Activated CD4-positive, alpha-beta T cell treated with anti-CD3 and anti-CD28 coated beads for 4 hours (primary cell): ENCODE data around the gene CARD19.

Experiments
- DNase-seq, 2 donors: peaks; one replicate each; pipeline ENCODE4 v3.0.0-alpha.2; 2020

Gene CARD19

GRCh38 chr9:93121316-93122241, 25.6 kb downstream of the CARD19 start:
- no peak for DNase-seq

GRCh38 chr9:93122721-93123221, 26.8 kb downstream of the CARD19 start:
- DNase-seq = no peak

GRCh38 chr9:93123561-93124283, 27.7 kb downstream of the CARD19 start:
- no peak for DNase-seq

- no peak for DNase-seq
Observed at GRCh38 chr9:93124793-93125192, 28.8 kb downstream of the CARD19 start.

GRCh38 chr9:93125331-93125894, 29.4 kb downstream of the CARD19 start:
- DNase-seq = no peak

- no peak for DNase-seq
Observed at GRCh38 chr9:93126151-93126781, 30.2 kb downstream of the CARD19 start.

- DNase-seq = no peak
Observed at GRCh38 chr9:93126825-93127368, 30.9 kb downstream of the CARD19 start.

- DNase-seq = no peak
Observed at GRCh38 chr9:93127395-93127911, 31.4 kb downstream of the CARD19 start.

GRCh38 chr9:93128011-93128714, 32.1 kb downstream of the CARD19 start:
- DNase-seq = no peak

- DNase-seq = no peak
Observed at GRCh38 chr9:93128715-93129224, 32.8 kb downstream of the CARD19 start.

- no peak for DNase-seq
Observed at GRCh38 chr9:93129286-93129685, 33.3 kb downstream of the CARD19 start.

GRCh38 chr9:93129691-93130500, 33.9 kb downstream of the CARD19 start:
- DNase-seq = no peak

- DNase-seq = no peak
Observed at GRCh38 chr9:93130861-93131481, 35.0 kb downstream of the CARD19 start.

GRCh38 chr9:93131599-93132286, 35.7 kb downstream of the CARD19 start:
- no peak for DNase-seq

GRCh38 chr9:93132287-93132927, 36.4 kb downstream of the CARD19 start:
- DNase-seq = no peak

GRCh38 chr9:93132946-93133680, 37.1 kb downstream of the CARD19 start:
- DNase-seq = no peak

GRCh38 chr9:93133681-93134014, 37.6 kb downstream of the CARD19 start:
- DNase-seq = peak; percentile 36 to 39

- peak; percentile 90 for DNase-seq
Observed at GRCh38 chr9:93134015-93134739, 38.2 kb downstream of the CARD19 start, which contains the start of gene NINJ1. NINJ1 (minus strand) TSS chr9:93134251; CDS start chr9:93134217, 34 bp downstream.
